ENCODE results near the gene NSF. TPM values are rescaled to one million over a fixed set of nuclear protein-coding genes. Genes with fewer than 3 reads are reported as not detected.

The NSF gene
- total RNA-seq, 1 experiment from 2014 or later, result 35.9 TPM

DNA sequence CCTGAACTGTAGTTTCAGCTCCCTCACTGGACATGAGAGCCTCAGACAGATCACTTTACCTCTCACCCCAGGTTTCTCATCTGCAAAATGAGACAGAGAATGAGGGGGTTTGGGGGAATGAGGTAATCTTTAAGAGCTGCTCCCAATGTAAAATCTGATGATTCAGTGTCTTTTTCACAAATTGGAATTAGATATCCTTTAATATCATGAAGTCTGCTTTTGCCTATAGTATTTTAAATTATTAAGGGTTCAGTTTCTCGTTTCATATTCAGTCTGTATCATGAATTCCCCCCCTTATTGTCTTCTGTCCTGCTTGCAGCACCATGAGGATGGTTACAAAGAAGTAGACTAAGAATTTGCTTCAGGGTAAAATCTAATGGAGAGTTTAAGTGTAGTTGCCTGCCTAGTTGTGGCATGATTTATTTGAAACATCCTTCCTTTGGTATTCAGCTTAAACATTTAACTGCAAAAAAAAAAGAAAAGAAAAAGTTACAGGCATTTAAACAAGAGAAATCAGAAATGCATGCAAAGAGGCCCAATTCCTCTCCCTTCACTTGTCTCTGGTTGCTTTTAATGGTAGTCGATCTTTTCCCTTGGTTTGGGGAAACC, 150.8 kb downstream of the NSF start:
- Histone ChIP-seq H3K27ac (ENCODE audit: low read depth, low read length, poor library complexity, severe bottlenecking) (no peak overlapping the region), H3K36me3 (ENCODE audit: insufficient read depth, low read length, poor library complexity, severe bottlenecking) (no peaks in the 10 kb centered on the region), H3K27me3 (replicated peaks; ENCODE audit: insufficient read depth, low read depth, low read length, poor library complexity) (no peaks in the 10 kb centered on the region), H3K4me1 (ENCODE audit: insufficient read depth, low read length, poor library complexity, severe bottlenecking) (no peaks in the 10 kb centered on the region), H3K4me3 (ENCODE audit: low read depth, low read length, poor library complexity, severe bottlenecking) (no peak overlapping the region), H3K9me3 (ENCODE audit: low read depth, low read length, poor library complexity, severe bottlenecking) (no peaks in the 10 kb centered on the region)
- DNase-seq (ENCODE audit: low spot score), result no peak
- no peak for TF ChIP-seq CTCF (conservative IDR thresholded peaks at IDR 0.05; ENCODE audit: low read depth, low read length)
- no peak for TF ChIP-seq EZH2 (IDR thresholded peaks at IDR 0.05; ENCODE audit: borderline replicate concordance, low read depth, low read length, poor library complexity, severe bottlenecking)
- POLR2A ChIA-PET (ENCODE audit: low non-redundant PET), result no interaction called here
- CTCF ChIA-PET, result no interaction called here
- no TSS peak for BruUV-seq (replicated peaks)
- intact Hi-C loops (cut with micrococcal nuclease; ENCODE audit: unreplicated experiment), result no loop called here

- H3K36me3 ChIP-seq (ENCODE audit: insufficient read depth, low read length, poor library complexity, severe bottlenecking), result no peaks in the 10 kb centered on the region
- TF ChIP-seq EZH2 (IDR thresholded peaks at IDR 0.05; ENCODE audit: borderline replicate concordance, low read depth, low read length, poor library complexity, severe bottlenecking) (no peak), CTCF (conservative IDR thresholded peaks at IDR 0.05; ENCODE audit: low read depth, low read length) (no peak)
- no TSS peak for BruUV-seq (replicated peaks)
- no peak for DNase-seq (ENCODE audit: low spot score)
- H3K9me3 ChIP-seq (ENCODE audit: low read depth, low read length, poor library complexity, severe bottlenecking), result no peaks in the 10 kb centered on the region
- H3K4me3 ChIP-seq (ENCODE audit: low read depth, low read length, poor library complexity, severe bottlenecking), result no peak overlapping the region
- H3K27ac ChIP-seq (ENCODE audit: low read depth, low read length, poor library complexity, severe bottlenecking), result no peak overlapping the region
- CTCF ChIA-PET, result no interaction called here
- POLR2A ChIA-PET (ENCODE audit: low non-redundant PET), result no interaction called here
- intact Hi-C loops (cut with micrococcal nuclease; ENCODE audit: unreplicated experiment), result no loop called here
- no peaks in the 10 kb centered on the region for H3K4me1 ChIP-seq (ENCODE audit: insufficient read depth, low read length, poor library complexity, severe bottlenecking)
- no peaks in the 10 kb centered on the region for H3K27me3 ChIP-seq (replicated peaks; ENCODE audit: insufficient read depth, low read depth, low read length, poor library complexity)
Measured at GRCh38 chr17:46742565-46743270, 152.2 kb downstream of the NSF start.

GRCh38 chr17:46744441-46744840, 154.0 kb downstream of the NSF start:
- no peak overlapping the region for H3K4me3 ChIP-seq (ENCODE audit: low read depth, low read length, poor library complexity, severe bottlenecking)
- BruUV-seq (replicated peaks), result no TSS peak
- intact Hi-C loops (cut with micrococcal nuclease; ENCODE audit: unreplicated experiment), result no loop called here
- TF ChIP-seq CTCF (conservative IDR thresholded peaks at IDR 0.05; ENCODE audit: low read depth, low read length) (no peak), EZH2 (IDR thresholded peaks at IDR 0.05; ENCODE audit: borderline replicate concordance, low read depth, low read length, poor library complexity, severe bottlenecking) (no peak)
- DNase-seq (ENCODE audit: low spot score), result no peak
- no peaks in the 10 kb centered on the region for H3K36me3 ChIP-seq (ENCODE audit: insufficient read depth, low read length, poor library complexity, severe bottlenecking)
- POLR2A ChIA-PET (ENCODE audit: low non-redundant PET), result no interaction called here
- H3K27me3 ChIP-seq (replicated peaks; ENCODE audit: insufficient read depth, low read depth, low read length, poor library complexity), result no peaks in the 10 kb centered on the region
- H3K4me1 ChIP-seq (ENCODE audit: insufficient read depth, low read length, poor library complexity, severe bottlenecking), result no peaks in the 10 kb centered on the region
- H3K9me3 ChIP-seq (ENCODE audit: low read depth, low read length, poor library complexity, severe bottlenecking), result no peaks in the 10 kb centered on the region
- CTCF ChIA-PET, result no interaction called here
- H3K27ac ChIP-seq (ENCODE audit: low read depth, low read length, poor library complexity, severe bottlenecking), result no peak overlapping the region

Measured in A673 (cell line).